Calu3 (cell line): Measurements from ENCODE around the gene LUZP1. TPM values are rescaled to one million over a fixed set of nuclear protein-coding genes. Genes with fewer than 3 reads are reported as not detected.

Experiments used
- BruUV-seq: library from RNA; stranded (reverse); fragments of 400-500 nt; replicated peaks from 2 replicates; lab custom pipeline; 2021; lab: Mats Ljungman, UMichigan
- CTCF ChIA-PET: fragments of 300-600 bp; sonication (Branson Sonifier 250); formaldehyde crosslinking; loops from one replicate; lab custom pipeline; 2022; ENCODE audit warnings: antibody characterized with exemption; lab: Charles Lee
- DNase-seq: peaks from one replicate; pipeline ENCODE4 v3.0.0; 2022
- H3K27ac Mint-ChIP-seq: one replicate; pipeline ENCODE4 v1.8.0; 2022; ENCODE audit warnings: mixed read lengths; ENCODE audit not compliant: unreplicated experiment
- H3K27me3 Mint-ChIP-seq: one replicate; pipeline ENCODE4 v1.8.0; 2022; ENCODE audit warnings: mixed read lengths; ENCODE audit not compliant: unreplicated experiment
- H3K36me3 Mint-ChIP-seq: one replicate; pipeline ENCODE4 v1.8.0; 2022; ENCODE audit warnings: mild to moderate bottlenecking, moderate library complexity, mixed read lengths; ENCODE audit not compliant: insufficient read depth, unreplicated experiment
- H3K4me1 Mint-ChIP-seq: one replicate; pipeline ENCODE4 v1.8.0; 2022; ENCODE audit warnings: mild to moderate bottlenecking, low read depth, mixed read lengths; ENCODE audit not compliant: unreplicated experiment
- H3K4me3 Mint-ChIP-seq: one replicate; pipeline ENCODE4 v1.8.0; 2022; ENCODE audit warnings: mild to moderate bottlenecking, low read depth, moderate library complexity, mixed read lengths; ENCODE audit not compliant: unreplicated experiment
- H3K9me3 Mint-ChIP-seq: one replicate; pipeline ENCODE4 v1.8.0; 2022; ENCODE audit warnings: low read depth, mixed read lengths; ENCODE audit not compliant: unreplicated experiment
- intact Hi-C: fragments of 100-400 bp; cut with micrococcal nuclease; formaldehyde crosslinking; loops from one replicate; pipeline ENCODE4 v1.10.0; 2022; ENCODE audit not compliant: unreplicated experiment
- total RNA-seq: library from RNA; stranded (reverse); gene quantifications from 2 replicates; pipeline ENCODE4 v1.2.3, GENCODE V29; 2022
- TF ChIP-seq, protein P1 (sequence below): fragments of 200-600 bp; IDR thresholded peaks from one replicate; pipeline ENCODE4 v1.8.0; 2022; ENCODE audit warnings: antibody characterized with exemption; ENCODE audit not compliant: unreplicated experiment

The LUZP1 gene
- total RNA-seq, 1 experiment from 2014 or later: 17.4 TPM

- CTCF ChIA-PET: no interaction called here
- BruUV-seq: no TSS peak
- Mint-ChIP-seq H3K36me3 (peaks cover 24% of the 10 kb centered on the region), H3K9me3 (no peaks in the 10 kb centered on the region), H3K27ac (no peak overlapping the region), H3K27me3 (no peaks in the 10 kb centered on the region), H3K4me3 (no peak overlapping the region), H3K4me1 (no peaks in the 10 kb centered on the region)
- TF ChIP-seq, protein P1, sequence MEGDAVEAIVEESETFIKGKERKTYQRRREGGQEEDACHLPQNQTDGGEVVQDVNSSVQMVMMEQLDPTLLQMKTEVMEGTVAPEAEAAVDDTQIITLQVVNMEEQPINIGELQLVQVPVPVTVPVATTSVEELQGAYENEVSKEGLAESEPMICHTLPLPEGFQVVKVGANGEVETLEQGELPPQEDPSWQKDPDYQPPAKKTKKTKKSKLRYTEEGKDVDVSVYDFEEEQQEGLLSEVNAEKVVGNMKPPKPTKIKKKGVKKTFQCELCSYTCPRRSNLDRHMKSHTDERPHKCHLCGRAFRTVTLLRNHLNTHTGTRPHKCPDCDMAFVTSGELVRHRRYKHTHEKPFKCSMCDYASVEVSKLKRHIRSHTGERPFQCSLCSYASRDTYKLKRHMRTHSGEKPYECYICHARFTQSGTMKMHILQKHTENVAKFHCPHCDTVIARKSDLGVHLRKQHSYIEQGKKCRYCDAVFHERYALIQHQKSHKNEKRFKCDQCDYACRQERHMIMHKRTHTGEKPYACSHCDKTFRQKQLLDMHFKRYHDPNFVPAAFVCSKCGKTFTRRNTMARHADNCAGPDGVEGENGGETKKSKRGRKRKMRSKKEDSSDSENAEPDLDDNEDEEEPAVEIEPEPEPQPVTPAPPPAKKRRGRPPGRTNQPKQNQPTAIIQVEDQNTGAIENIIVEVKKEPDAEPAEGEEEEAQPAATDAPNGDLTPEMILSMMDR: no peak
- DNase-seq: no peak
- intact Hi-C loops: no loop called here
These were observed 78.6 kb downstream of the LUZP1 start for GRCh38 chr1:23090056-23090455.

DNA sequence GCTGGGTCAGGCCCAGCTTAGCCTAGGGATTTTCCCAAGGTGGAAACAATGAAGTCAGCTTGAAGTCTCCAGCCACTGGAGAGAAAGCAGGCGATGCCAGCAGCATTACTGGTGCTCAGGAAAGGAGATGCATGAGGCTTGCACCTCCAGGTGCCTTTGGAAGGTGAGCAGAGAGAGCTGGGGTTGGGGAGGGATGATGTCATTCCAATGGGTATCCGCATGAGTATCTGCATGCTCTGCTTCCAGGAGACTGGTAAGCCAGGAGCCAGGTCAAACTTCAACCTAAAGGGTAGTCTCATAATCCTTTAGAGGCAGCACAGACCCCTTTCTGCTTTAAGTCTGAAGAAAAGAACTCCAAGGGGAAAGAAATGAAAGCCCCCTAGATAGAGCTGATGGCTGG is 80.6 kb downstream of the LUZP1 start:
- no peak overlapping the region for H3K27ac Mint-ChIP-seq
- peaks cover 34% of the 10 kb centered on the region for H3K36me3 Mint-ChIP-seq
- no peaks in the 10 kb centered on the region for H3K9me3 Mint-ChIP-seq
- CTCF ChIA-PET: no interaction called here
- intact Hi-C loops: no loop called here
- no peak for DNase-seq
- BruUV-seq: no TSS peak
- no peak overlapping the region for H3K4me3 Mint-ChIP-seq
- no peaks in the 10 kb centered on the region for H3K27me3 Mint-ChIP-seq
- TF ChIP-seq, protein P1: no peak
- no peaks in the 10 kb centered on the region for H3K4me1 Mint-ChIP-seq

DNA sequence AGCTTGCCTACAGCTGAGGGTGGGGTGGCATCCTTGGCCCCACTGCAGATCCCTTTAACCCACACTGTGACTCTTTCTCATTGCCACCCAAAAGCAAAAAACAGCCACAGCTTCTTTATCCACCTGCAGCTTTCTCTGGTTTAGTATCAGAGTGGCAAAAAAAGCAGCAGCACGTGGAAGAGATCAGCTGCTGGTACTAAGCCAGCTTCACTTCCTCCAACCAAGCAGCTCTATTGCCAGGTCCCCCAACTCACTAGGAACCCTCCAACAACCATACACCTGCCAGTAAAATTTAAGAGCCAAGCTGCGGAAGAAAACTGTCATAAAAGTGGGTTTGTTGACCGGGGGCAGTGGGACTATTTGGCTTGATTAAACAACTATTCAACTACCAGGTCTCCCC is 83.0 kb downstream of the LUZP1 start:
- CTCF ChIA-PET: no interaction called here
- Mint-ChIP-seq H3K27me3 (no peaks in the 10 kb centered on the region), H3K9me3 (no peaks in the 10 kb centered on the region), H3K36me3 (peaks cover 53% of the 10 kb centered on the region), H3K4me3 (no peak overlapping the region), H3K27ac (no peak overlapping the region), H3K4me1 (no peaks in the 10 kb centered on the region)
- BruUV-seq: no TSS peak
- TF ChIP-seq, protein P1: no peak
- DNase-seq: no peak
- intact Hi-C loops: no loop called here

DNA sequence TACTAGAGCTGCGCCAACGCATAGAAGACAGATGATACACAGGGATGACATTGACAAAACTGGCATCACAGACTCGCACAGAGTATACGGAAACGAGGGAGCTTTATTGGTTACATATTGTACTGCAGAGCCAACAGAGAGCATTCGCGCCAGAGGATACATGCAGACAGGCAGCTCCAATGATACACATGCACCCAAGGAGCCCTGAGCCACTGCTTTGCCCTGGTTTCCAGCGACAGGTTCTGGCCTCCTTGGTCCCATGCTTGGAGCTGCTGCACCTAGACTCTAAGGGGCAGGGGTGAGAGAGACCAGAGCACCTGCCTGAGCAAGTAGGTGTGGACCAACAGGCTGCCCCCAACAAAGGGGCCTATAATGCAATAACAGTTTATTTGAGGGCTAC is 83.8 kb downstream of the LUZP1 start:
- Mint-ChIP-seq H3K4me3 (no peak overlapping the region), H3K27me3 (no peaks in the 10 kb centered on the region), H3K4me1 (no peaks in the 10 kb centered on the region), H3K36me3 (peaks cover 60% of the 10 kb centered on the region), H3K27ac (no peak overlapping the region), H3K9me3 (no peaks in the 10 kb centered on the region)
- CTCF ChIA-PET: no interaction called here
- no peak for DNase-seq
- TF ChIP-seq, protein P1: no peak
- intact Hi-C loops: loop anchor here (5.0 kb wide), 1 partner anchor 108 kb away; no protein-coding TSS in a partner anchor
- no TSS peak for BruUV-seq
